KBM-7 (cell line): Measurements from ENCODE around the gene ZNF599.
"Not testable (repeated sequence)": the region's sequence is repeated elsewhere in the genome, so short reads cannot be mapped to it uniquely, and the experiment has no call there.

Experiments
- DNase-seq: peaks from one replicate; pipeline ENCODE4 v3.0.0-alpha.2; 2015
- in situ Hi-C: fragments of 300-500 bp; cut with MboI; formaldehyde crosslinking; loops from 2 replicates; pipeline ENCODE4 v1.14.3; 2020; ENCODE audit warnings: low sequenced_read_pairs, low pct_unique_long_range_greater_than_20kb, mixed read lengths

Gene ZNF599

GRCh38 chr19:34772697-34773554 is at the start of gene ZNF599:
Gene ZNF599, minus strand, starts transcription at chr19:34773215. Its CDS starts 374 bp downstream, at chr19:34772841.
- DNase-seq = peak; percentile 64
- in situ Hi-C loops = no loop called here

DNA sequence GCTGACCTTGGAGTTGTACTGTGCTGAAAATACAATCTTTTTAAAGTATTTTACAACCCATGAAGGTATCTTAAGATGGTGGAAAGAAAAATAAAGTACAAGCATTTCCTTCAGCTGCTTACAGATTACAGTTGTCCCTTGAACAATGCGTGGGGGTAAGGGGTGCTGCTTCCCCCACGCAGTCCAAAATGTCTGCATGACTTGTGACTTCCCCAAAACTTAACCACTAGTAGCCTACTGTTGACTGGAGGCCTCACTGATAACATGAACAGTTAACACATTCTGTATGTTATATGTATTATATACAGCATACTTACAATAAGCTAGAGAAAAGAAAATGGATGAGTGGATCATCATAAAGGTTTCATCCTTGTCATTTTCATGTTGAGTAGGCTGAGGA is 45.3 kb upstream of the ZNF599 start:
- in situ Hi-C loops = no loop called here
- DNase-seq = peak; percentile 82

DNA sequence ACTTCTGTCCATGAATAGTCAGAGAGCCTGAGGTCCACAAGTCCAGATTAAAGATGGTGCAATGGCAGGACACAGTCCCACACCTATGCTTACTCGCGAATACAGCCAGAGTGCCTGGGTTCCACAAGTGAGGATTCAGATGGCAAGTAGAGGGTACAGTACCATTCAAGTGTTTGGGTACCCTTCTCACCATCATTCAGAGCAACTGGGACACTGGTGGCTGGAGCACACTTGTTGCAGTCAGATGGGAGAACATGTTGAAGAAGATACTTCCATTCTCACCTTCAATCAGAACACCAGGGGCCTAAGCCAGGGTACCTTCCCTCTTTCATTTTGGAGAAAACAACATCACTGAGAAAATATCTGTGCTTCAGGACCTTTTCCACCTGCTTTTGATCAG is 43.7 kb upstream of the ZNF599 start:
- in situ Hi-C loops = no loop called here

DNA sequence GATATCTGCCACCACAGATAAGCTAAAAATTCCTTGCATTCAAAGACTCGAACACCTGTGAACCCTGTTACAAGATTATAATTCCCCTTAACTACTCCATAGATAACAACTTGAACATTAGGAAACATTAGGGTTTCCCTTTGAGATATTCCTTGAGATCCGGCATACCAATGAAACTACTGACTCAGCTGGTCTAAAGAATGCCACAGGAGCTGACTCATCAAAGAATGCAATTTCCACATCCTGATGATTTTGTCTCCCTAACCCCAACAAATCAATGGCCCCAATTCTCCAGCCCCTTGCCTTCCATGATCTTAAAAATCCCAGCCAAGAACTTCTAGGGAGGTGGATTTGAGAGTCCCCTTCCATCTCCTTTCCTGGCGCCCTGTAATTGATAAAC is 35.6 kb upstream of the ZNF599 start:
- in situ Hi-C loops = no loop called here
- DNase-seq = no peak

More for the DNA sequence above, 43.7 kb upstream of the ZNF599 start:
- DNase-seq = no peak

GRCh38 chr19:34806976-34807860 is 34.2 kb upstream of the ZNF599 start:
- no peak for DNase-seq
- in situ Hi-C loops = no loop called here

GRCh38 chr19:34804115-34804514 is 31.1 kb upstream of the ZNF599 start:
- in situ Hi-C loops = no loop called here

DNA sequence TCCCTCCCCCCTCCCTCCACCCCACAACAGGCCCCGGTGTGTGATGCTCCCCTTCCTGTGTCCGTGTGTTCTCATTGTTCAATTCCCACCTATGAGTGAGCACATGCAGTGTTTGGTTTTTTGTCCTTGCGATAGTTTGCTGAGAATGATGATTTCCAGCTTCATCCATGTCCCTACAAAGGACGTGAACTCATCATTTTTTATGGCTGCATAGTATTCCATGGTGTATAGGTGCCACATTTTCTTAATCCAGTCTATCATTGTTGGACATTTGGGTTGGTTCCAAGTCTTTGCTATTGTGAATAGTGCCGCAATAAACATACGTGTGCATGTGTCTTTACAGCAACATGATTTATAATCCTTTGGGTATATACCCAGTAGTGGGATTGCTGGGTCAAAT is 23.9 kb upstream of the ZNF599 start:
- in situ Hi-C loops, DNase-seq: not testable (repeated sequence)

More at GRCh38 chr19:34804115-34804514, 31.1 kb upstream of the ZNF599 start:
- no peak for DNase-seq

GRCh38 chr19:34794066-34794960 is 21.3 kb upstream of the ZNF599 start:
- DNase-seq = no peak
- in situ Hi-C loops = no loop called here

DNA sequence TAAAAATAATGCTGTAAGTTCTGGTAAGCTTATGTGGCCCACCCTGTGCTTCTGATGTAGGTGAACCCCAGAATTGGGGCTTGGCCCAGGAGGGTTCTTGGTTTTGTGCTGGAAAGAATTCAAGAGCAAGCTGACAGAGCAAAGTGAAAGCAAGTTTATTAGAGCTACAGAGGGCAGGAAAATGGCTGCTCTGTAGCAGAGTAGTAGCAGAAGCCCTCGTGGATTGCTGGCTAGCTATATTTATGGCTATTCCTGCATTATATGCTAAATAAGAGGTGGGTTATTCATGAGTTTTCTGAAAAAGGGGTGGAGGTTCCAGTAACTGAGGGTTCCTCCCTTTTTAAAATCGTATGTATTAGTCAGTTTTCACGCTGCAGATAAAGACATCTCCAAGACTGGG is 20.6 kb upstream of the ZNF599 start:
- in situ Hi-C loops = no loop called here

GRCh38 chr19:34788074-34788473 is 15.1 kb upstream of the ZNF599 start:
- in situ Hi-C loops = no loop called here
- no peak for DNase-seq

More for the DNA sequence above, 20.6 kb upstream of the ZNF599 start:
- DNase-seq = no peak

DNA sequence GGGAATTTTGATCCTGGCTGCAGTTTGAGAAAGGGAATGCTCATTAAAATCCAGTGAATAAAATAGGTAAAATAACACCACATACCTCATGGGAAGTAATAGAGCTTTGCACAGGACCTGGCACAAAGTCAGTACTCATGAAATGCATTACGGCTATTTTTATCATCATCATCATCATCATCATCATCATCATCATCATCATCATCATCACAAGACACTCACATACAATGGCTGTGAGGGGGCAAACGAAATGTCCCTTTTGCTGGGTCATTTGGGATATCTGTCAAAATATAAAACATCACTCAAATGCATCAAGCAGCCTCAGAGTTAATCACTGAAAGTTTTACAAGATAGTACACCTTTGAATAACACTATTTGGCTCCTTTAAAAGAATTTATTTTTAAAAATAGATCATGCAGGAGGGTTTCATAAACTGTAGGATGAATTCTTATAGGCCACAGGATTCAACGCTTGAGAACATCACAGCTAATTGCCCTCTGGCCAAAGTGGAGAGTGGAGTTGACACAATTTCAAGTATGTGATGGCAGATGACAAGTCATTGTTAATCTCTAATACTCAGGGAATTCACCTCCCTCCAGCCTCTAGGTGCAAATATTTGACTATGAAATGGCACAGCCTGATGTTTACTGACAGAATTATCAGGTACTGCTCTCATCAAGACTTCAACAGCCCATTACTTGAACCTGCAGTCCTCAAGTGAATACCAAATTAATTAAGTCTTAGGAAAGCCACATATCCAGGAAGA is 14.2 kb upstream of the ZNF599 start:
- in situ Hi-C loops = no loop called here
- DNase-seq = no peak

GRCh38 chr19:34786236-34786635 is 13.2 kb upstream of the ZNF599 start:
- in situ Hi-C loops = no loop called here
- DNase-seq = no peak

GRCh38 chr19:34779652-34780051 is 6.6 kb upstream of the ZNF599 start:
- DNase-seq = no peak
- in situ Hi-C loops = no loop called here

DNA sequence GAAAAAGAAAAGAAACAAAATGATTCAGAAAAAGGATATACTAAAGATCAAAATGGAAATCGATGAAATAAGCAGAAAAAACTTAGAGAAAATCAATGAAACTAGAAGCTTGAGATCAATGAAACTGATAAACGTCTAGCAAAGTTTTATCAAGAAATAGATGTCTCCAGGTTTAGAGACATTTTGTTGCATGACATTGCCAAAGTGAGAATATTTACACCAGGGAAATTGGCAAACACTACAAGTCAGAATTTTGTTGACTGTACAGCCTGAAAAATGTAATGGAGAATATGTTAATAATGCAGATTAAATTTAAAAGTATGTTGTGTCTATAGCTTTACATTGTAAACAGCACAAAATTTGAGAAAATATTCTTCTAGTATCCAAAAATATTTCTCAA is 5.3 kb upstream of the ZNF599 start:
- in situ Hi-C loops = no loop called here

DNA sequence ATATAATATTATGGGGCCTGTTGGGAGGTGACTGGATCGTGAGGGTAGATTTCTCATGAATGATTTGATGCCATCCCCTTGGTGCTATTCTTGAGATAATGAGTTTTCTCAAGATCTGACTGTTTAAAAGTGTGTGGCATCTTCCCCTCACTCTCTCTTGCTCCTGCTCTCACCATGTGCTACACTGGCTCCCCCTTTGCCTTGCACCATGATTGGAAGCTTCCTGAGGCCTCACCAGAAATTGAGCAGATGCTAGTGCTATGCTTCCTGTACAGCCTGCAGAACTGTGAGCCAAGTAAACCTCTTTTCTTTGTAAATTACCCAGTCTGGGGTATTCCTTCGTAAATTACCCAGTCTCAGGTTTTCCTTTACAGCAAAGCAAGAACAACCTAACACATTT is 1.8 kb upstream of the ZNF599 start:
- in situ Hi-C loops = no loop called here

More for the DNA sequence above, 5.3 kb upstream of the ZNF599 start:
- DNase-seq = no peak

GRCh38 chr19:34773555-34773864 is 495 bp upstream of the ZNF599 start:
- no peak for DNase-seq
- in situ Hi-C loops = no loop called here

More for the DNA sequence above, 1.8 kb upstream of the ZNF599 start:
- DNase-seq = no peak

- DNase-seq = no peak
- in situ Hi-C loops = no loop called here
Measured at GRCh38 chr19:34767951-34768350, 5.1 kb downstream of the ZNF599 start.

DNA sequence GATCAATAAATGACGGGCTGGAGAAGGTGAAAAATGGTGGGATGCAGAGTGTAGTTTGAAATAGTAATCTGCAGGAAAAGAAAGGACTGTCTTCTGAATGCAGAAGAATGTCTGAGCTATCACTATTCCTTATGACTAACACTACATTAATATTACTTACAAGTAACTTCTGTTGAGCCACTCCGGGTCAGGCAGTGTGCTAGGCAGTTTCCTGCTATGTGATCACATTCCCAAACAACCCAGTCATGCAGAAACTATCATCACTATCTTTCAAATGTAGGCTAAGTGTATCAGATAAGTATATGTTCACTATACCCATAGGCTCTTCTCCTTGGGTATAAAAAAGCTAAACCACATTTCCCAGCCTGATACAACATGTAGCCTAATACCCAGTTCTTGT is 6.6 kb downstream of the ZNF599 start:
- no peak for DNase-seq
- in situ Hi-C loops = no loop called here
